Aorta (tissue), 5 donors: ENCODE measurements around the gene INTS7. TPM values are rescaled to one million over a fixed set of nuclear protein-coding genes. Genes with fewer than 3 reads are reported as not detected.
"Not testable (repeated sequence)": the region's sequence is repeated elsewhere in the genome, so short reads cannot be mapped to it uniquely, and the experiment has no call there.

ENCODE experiments used
- ATAC-seq: fragments of 200-7000 bp; cut with Tn5 transposase; one replicate; pipeline ENCODE4 v1.9.1; 2022; ENCODE audit warnings: moderate library complexity; ENCODE audit not compliant: low FRiP score
- DNase-seq, 2 donors: peaks; one replicate each; pipeline ENCODE4 v3.0.0-alpha.2; 2020
- H3K27ac ChIP-seq, 2 donors: one replicate each; pipeline ENCODE4 v1.5.1; 2013; ENCODE audit warnings: low read length in 2 of 2, mild to moderate bottlenecking in 2 of 2, moderate library complexity in 2 of 2, control low read depth in 1 of 2, inconsistent platforms in 1 of 2, low read depth in 1 of 2
- H3K27me3 ChIP-seq, 2 donors: one replicate each; pipeline ENCODE4 v1.6.1; 2013; ENCODE audit warnings: control low read depth in 1 of 2, low read length in 1 of 2, mild to moderate bottlenecking in 1 of 2, moderate library complexity in 1 of 2; ENCODE audit not compliant: insufficient read depth in 2 of 2, control insufficient read depth in 1 of 2
- H3K36me3 ChIP-seq, 2 donors: one replicate each; pipeline ENCODE4 v1.6.1; 2013; ENCODE audit warnings: control low read depth in 1 of 2, low read length in 1 of 2, mild to moderate bottlenecking in 1 of 2; ENCODE audit not compliant: insufficient read depth in 2 of 2, control insufficient read depth in 1 of 2
- H3K4me1 ChIP-seq, 2 donors: one replicate each; pipeline ENCODE4 v1.6.1; 2013; ENCODE audit warnings: low read length in 2 of 2, control low read depth in 1 of 2, mild to moderate bottlenecking in 1 of 2, moderate library complexity in 1 of 2; ENCODE audit not compliant: insufficient read depth in 2 of 2, control insufficient read depth in 1 of 2
- H3K4me3 ChIP-seq, 2 donors: one replicate each; pipeline ENCODE4 v1.5.1; 2013; ENCODE audit warnings: low read length in 2 of 2, control low read depth in 1 of 2, mild to moderate bottlenecking in 1 of 2
- H3K9me3 ChIP-seq: one replicate; pipeline ENCODE4 v1.6.1; 2013; ENCODE audit warnings: mild to moderate bottlenecking, low read length; ENCODE audit not compliant: control insufficient read depth
- WGBS, 2 donors: extraction: QIAGEN DNeasy Blood & Tissue Kit; methylation state at CpG; one replicate each; pipeline ENCODE4 v1.1.7; 2013; 5-methylcytosine and 5-hydroxymethylcytosine counted together
- intact Hi-C, 2 donors: fragments of 100-400 bp; cut with DNase I; formaldehyde crosslinking; loops; one replicate each; pipeline versions ENCODE4 v1.14.2 to v1.15.0; 2022
- polyA plus RNA-seq, 2 donors: library from polyadenylated mRNA; stranded (reverse); fragments of 200-250 nt; gene quantifications; one replicate each; pipeline ENCODE4 v1.2.3, GENCODE V29; 2013
- total RNA-seq, 2 donors: library from RNA; stranded (reverse); fragmentation: NEBNext Ultra II Directional; extraction: Animal tissue kit (Norgen Biotek cat#: 25700); gene quantifications; one replicate each; pipeline ENCODE4 v1.2.1, GENCODE V29; 2021
- donor health status: healthy with polysubstance abuse.
- donor health status: Bipolar disorder and iron deficiency.
- donor health status: DM: no; HTN: no; CAD: no.
- donor health status: DM: no; HTN: no; CAD: no.
- donor health status: DM: yes; HTN: yes; CAD: no.

Gene INTS7
- total and polyA plus RNA-seq, 4 donors: 3.8 to 9.4 (median 5.7) TPM

GRCh38 chr1:211924256-211924655 is 111.1 kb downstream of the INTS7 start:
- no peak overlapping the region for H3K4me3 ChIP-seq
- H3K4me1 ChIP-seq: no peaks in the 10 kb centered on the region
- H3K36me3 ChIP-seq: no peaks in the 10 kb centered on the region
- intact Hi-C loops: loop anchor here in 1 of 2 donors (5.0 kb wide), 1 partner anchor 92 kb away; the partner anchor contains the start of gene LPGAT1
- WGBS, 2 donors: 85 to 91% methylated on average over 10 of the region's 10 CpGs
- H3K9me3 ChIP-seq: no peaks in the 10 kb centered on the region
- H3K27me3 ChIP-seq: no peaks in the 10 kb centered on the region
- DNase-seq (no peak), ATAC-seq (no peak)
- H3K27ac ChIP-seq: no peak overlapping the region

- intact Hi-C loops: loop anchor here in 1 of 2 donors (5.0 kb wide), 1 partner anchor 91 kb away; the partner anchor contains the start of gene LPGAT1
- no peak overlapping the region for H3K27ac ChIP-seq
- WGBS, 2 donors: 85 to 91% methylated on average over 5 of the region's 5 CpGs
- H3K9me3 ChIP-seq: no peaks in the 10 kb centered on the region
- DNase-seq: no peak
- no peak overlapping the region for H3K4me3 ChIP-seq
- no peaks in the 10 kb centered on the region for H3K4me1 ChIP-seq
- no peaks in the 10 kb centered on the region for H3K27me3 ChIP-seq
- H3K36me3 ChIP-seq: no peaks in the 10 kb centered on the region
- no peak for ATAC-seq
These were observed 112.3 kb downstream of the INTS7 start for GRCh38 chr1:211923095-211923494.

GRCh38 chr1:211921579-211922095 is 113.7 kb downstream of the INTS7 start:
- Histone ChIP-seq H3K27me3 (no peaks in the 10 kb centered on the region), H3K4me1 (no peaks in the 10 kb centered on the region), H3K4me3 (no peak overlapping the region), H3K27ac (no peak overlapping the region), H3K9me3 (no peaks in the 10 kb centered on the region), H3K36me3 (no peaks in the 10 kb centered on the region)
- no peak for DNase-seq
- WGBS, 2 donors: 92% methylated on average over 9 of the region's 9 CpGs
- intact Hi-C loops: loop anchor here in 1 of 2 donors (5.0 kb wide), 1 partner anchor 89 kb away; the partner anchor contains the start of gene LPGAT1
- ATAC-seq: no peak

DNA sequence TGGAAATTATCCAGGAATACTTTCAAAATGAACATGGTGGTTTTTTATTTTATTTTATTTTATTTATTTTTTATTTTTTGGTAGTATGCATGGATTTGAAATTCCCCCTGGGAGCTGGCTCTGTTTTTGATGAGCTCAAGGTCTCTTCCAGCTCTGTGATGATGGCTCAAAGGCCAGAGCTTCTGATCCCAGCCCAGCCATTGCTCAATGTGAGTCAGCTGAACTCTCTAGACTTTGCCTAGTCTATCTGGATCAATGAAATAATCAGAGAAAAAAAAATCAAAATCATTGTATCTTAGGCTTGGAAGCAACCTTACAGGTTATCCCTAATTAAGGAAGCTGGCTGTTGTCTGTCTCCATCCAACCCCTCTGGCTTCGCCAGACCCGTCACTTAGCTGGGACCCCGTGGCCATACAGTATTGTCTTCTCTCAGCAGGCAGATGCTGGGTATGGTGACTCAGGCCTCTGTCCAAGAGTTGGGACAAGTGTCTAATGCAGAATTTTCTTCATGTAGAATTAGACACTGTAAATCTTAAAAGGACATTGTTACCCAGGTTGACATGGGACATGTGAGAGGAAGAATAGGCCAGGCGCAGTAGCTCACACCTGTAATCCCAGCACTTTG is 114.6 kb downstream of the INTS7 start:
- intact Hi-C loops: loop anchor here in 1 of 2 donors (5.0 kb wide), 1 partner anchor 88 kb away; the partner anchor contains the start of gene LPGAT1
- Histone ChIP-seq H3K4me3 (no peak overlapping the region), H3K27ac (no peak overlapping the region), H3K27me3 (no peaks in the 10 kb centered on the region), H3K4me1 (no peaks in the 10 kb centered on the region), H3K9me3 (no peaks in the 10 kb centered on the region), H3K36me3 (no peaks in the 10 kb centered on the region)
- peak; percentile 79 for ATAC-seq
- DNase-seq: no peak
- WGBS, 2 donors: 95 to 97% methylated on average over 4 of the region's 4 CpGs

DNA sequence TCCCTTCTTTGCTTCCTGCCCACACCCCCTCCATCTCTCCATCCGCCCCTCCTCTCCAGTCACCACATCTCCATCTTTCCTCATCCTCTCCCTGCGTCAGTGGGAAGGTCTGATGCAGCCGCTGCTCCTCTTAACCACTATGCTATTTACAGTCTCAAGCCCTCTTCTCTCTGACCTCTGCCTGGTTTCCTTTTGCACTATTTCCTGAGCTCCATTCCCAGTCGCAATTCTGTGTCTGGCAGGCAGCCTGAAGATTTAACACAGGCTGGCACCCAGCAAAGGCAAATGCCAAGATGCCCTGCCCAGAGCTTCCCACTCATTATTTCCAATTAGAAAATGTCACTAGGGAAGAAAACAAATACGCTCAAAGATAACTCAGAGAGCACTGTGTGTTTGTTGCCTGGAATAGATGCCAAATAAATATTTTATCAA is 115.2 kb downstream of the INTS7 start:
- H3K27me3 ChIP-seq: no peaks in the 10 kb centered on the region
- ATAC-seq (peak; percentile 77), DNase-seq (peak; percentile 73 to 79)
- no peaks in the 10 kb centered on the region for H3K4me1 ChIP-seq
- WGBS, 2 donors: 18 to 22% methylated on average over 5 of the region's 5 CpGs
- no peak overlapping the region for H3K4me3 ChIP-seq
- no peak overlapping the region for H3K27ac ChIP-seq
- no peaks in the 10 kb centered on the region for H3K36me3 ChIP-seq
- intact Hi-C loops: loop anchor here in 1 of 2 donors (5.0 kb wide), 1 partner anchor 88 kb away; the partner anchor contains the start of gene LPGAT1
- no peaks in the 10 kb centered on the region for H3K9me3 ChIP-seq

- Histone ChIP-seq H3K4me1 (no peaks in the 10 kb centered on the region), H3K36me3 (no peaks in the 10 kb centered on the region), H3K27ac (no peak overlapping the region), H3K9me3 (no peaks in the 10 kb centered on the region), H3K4me3 (no peak overlapping the region), H3K27me3 (no peaks in the 10 kb centered on the region)
- ATAC-seq (no peak), DNase-seq (no peak)
- intact Hi-C loops: no loop called here
- 94% methylated on average over 5 of the region's 5 CpGs for WGBS, 2 donors
These were observed 116.4 kb downstream of the INTS7 start for GRCh38 chr1:211918843-211919414.

- H3K4me1 ChIP-seq, H3K27ac ChIP-seq, H3K27me3 ChIP-seq, H3K4me3 ChIP-seq, H3K9me3 ChIP-seq, DNase-seq, ATAC-seq, H3K36me3 ChIP-seq, intact Hi-C loops: not testable (repeated sequence)
- 85 to 89% methylated on average over 3 of the region's 3 CpGs for WGBS, 2 donors
These were observed 118.9 kb downstream of the INTS7 start for GRCh38 chr1:211916458-211916857.

GRCh38 chr1:211915924-211916323 is 119.4 kb downstream of the INTS7 start:
- ATAC-seq: no peak

More at GRCh38 chr1:211915924-211916323, 119.4 kb downstream of the INTS7 start:
- H3K36me3 ChIP-seq: no peaks in the 10 kb centered on the region
- 69 to 74% methylated on average over 2 of the region's 2 CpGs for WGBS, 2 donors
- no peaks in the 10 kb centered on the region for H3K27me3 ChIP-seq
- no peaks in the 10 kb centered on the region for H3K9me3 ChIP-seq
- intact Hi-C loops: no loop called here
- H3K27ac ChIP-seq: no peak overlapping the region
- no peak for DNase-seq
- H3K4me3 ChIP-seq: no peak overlapping the region
- no peaks in the 10 kb centered on the region for H3K4me1 ChIP-seq
